Keratinocyte (primary cell): ENCODE results near the gene HOXD8. TPM values are rescaled to one million over a fixed set of nuclear protein-coding genes. Genes with fewer than 3 reads are reported as not detected.

Source experiments
- DNase-seq: peaks from one replicate; pipeline ENCODE4 v3.0.0-alpha.2; 2011; ENCODE audit warnings: low read depth, missing footprints, low spot score
- FAIRE-seq: peaks from 2 replicates; lab custom pipeline; 2011; peaks lifted over from hg19 to GRCh38; lab: Jason Lieb, UNC
- H2AFZ ChIP-seq: 2 replicates; pipeline ENCODE4 v1.6.0; 2012; ENCODE audit warnings: low read length, control low read depth, inconsistent platforms; ENCODE audit not compliant: control insufficient read depth
- H3K27ac ChIP-seq: 2 replicates; pipeline ENCODE4 v1.5.1; 2011; ENCODE audit warnings: low read length; ENCODE audit not compliant: control insufficient read depth, insufficient read depth
- H3K27me3 ChIP-seq: 3 replicates; pipeline ENCODE4 v1.6.0; 2011; ENCODE audit warnings: low read length; ENCODE audit not compliant: control insufficient read depth, insufficient read depth; ENCODE audit errors: extremely low read depth
- H3K36me3 ChIP-seq, 2 experiments: 2 replicates in 1 of 2; 3 replicates in 1 of 2; pipeline ENCODE4 v1.5.1; 2011; ENCODE audit warnings: low read length in 2 of 2, mild to moderate bottlenecking in 1 of 2; ENCODE audit not compliant: control insufficient read depth in 2 of 2, insufficient read depth in 2 of 2; ENCODE audit errors: extremely low read depth in 1 of 2
- H3K4me1 ChIP-seq: 3 replicates; pipeline ENCODE4 v1.5.1; 2011; ENCODE audit warnings: low read length; ENCODE audit not compliant: control insufficient read depth, insufficient read depth; ENCODE audit errors: extremely low read depth
- H3K4me2 ChIP-seq: 3 replicates; pipeline ENCODE4 v1.6.0; 2011; ENCODE audit warnings: low read depth, low read length; ENCODE audit not compliant: control insufficient read depth, insufficient read depth; ENCODE audit errors: extremely low read depth
- H3K4me3 ChIP-seq, 3 experiments: fragments of 200-600 bp in 1 of 3; sonication (generic) in 1 of 3; 2 replicates in 2 of 3; 3 replicates in 1 of 3; pipeline ENCODE4 v1.5.1; 2011 to 2016; ENCODE audit warnings: low read length in 3 of 3, mild to moderate bottlenecking in 3 of 3, control low read depth in 2 of 3, inconsistent platforms in 1 of 3, low read depth in 1 of 3, mixed read lengths in 1 of 3, mixed run types in 1 of 3, moderate library complexity in 1 of 3; ENCODE audit not compliant: control insufficient read depth in 2 of 3, insufficient read depth in 2 of 3; ENCODE audit errors: extremely low read depth in 1 of 3
- H3K79me2 ChIP-seq: 2 replicates; pipeline ENCODE4 v1.6.0; 2012; ENCODE audit warnings: low read length; ENCODE audit not compliant: control insufficient read depth, insufficient read depth
- H3K9ac ChIP-seq: 3 replicates; pipeline ENCODE4 v1.6.0; 2011; ENCODE audit warnings: low read length; ENCODE audit not compliant: control insufficient read depth, insufficient read depth; ENCODE audit errors: extremely low read depth
- H3K9me1 ChIP-seq: 3 replicates; pipeline ENCODE4 v1.6.0; 2011; ENCODE audit warnings: low read length; ENCODE audit not compliant: control insufficient read depth, insufficient read depth; ENCODE audit errors: extremely low read depth
- H3K9me3 ChIP-seq: 2 replicates; pipeline ENCODE4 v1.5.1; 2012; ENCODE audit warnings: low read depth, low read length; ENCODE audit not compliant: control insufficient read depth
- H4K20me1 ChIP-seq: 3 replicates; pipeline ENCODE4 v1.6.0; 2011; ENCODE audit warnings: low read length; ENCODE audit not compliant: control insufficient read depth, insufficient read depth; ENCODE audit errors: extremely low read depth
- CTCF ChIP-seq, 3 experiments: IDR thresholded peaks in 1 of 3; conservative IDR thresholded peaks in 1 of 3; optimal IDR thresholded peaks in 1 of 3; 2 replicates in 2 of 3; 3 replicates in 1 of 3; pipeline versions ENCODE3 to v1.5.1; 2011; ENCODE audit warnings: low read length in 3 of 3, mild to moderate bottlenecking in 3 of 3, moderate library complexity in 2 of 3, control low read depth in 1 of 3, inconsistent platforms in 1 of 3; ENCODE audit not compliant: insufficient read depth in 2 of 3; ENCODE audit errors: extremely low read depth in 1 of 3
- EZH2 ChIP-seq: IDR thresholded peaks from one replicate; pipeline ENCODE4 v1.6.1; 2012; ENCODE audit warnings: inconsistent platforms, mild to moderate bottlenecking, low read length, moderate library complexity
- dilution Hi-C: fragments of 300-500 bp; cut with MboI; formaldehyde crosslinking; loops from one replicate; pipeline ENCODE4 v1.7.0; 2020; ENCODE audit warnings: low sequenced_read_pairs; ENCODE audit not compliant: extremely low pct_ligation_motif_present
- polyA plus RNA-seq, 5 experiments: library from polyadenylated mRNA; depleted of rRNA in 3 of 5; stranded (reverse) in 3 of 5; stranded (forward) in 1 of 5; unstranded in 1 of 5; fragments of >200 nt; gene quantifications; 1 replicate in 1 of 5; 2 replicates in 3 of 5; 3 replicates in 1 of 5; pipeline versions ENCODE4 v1.2.1 to v1.2.3, GENCODE V29; 2011 to 2012; ENCODE audit warnings: missing spikeins in 2 of 5, low read depth in 1 of 5, low replicate concordance in 1 of 5

HOXD8 gene
- polyA plus RNA-seq, 1 donor (not counting 4 experiments of a cell fraction or from before 2014, with no cell fraction given) = not detected

GRCh38 chr2:176150584-176151441, 21.3 kb downstream of the HOXD8 start:
- FAIRE-seq (no peak), DNase-seq (no peak)
- no peak overlapping the region for H3K4me3 ChIP-seq
- H3K36me3 ChIP-seq = no peaks in the 10 kb centered on the region
- H3K9ac ChIP-seq = no peak overlapping the region
- TF ChIP-seq EZH2 = no peak
- no peak for TF ChIP-seq CTCF (optimal IDR thresholded peaks at IDR 0.05 in 1 of 3, IDR thresholded peaks at IDR 0.05 in 1 of 3, conservative IDR thresholded peaks at IDR 0.05 in 1 of 3; ENCODE audit: extremely low read depth in 1 of 3, insufficient read depth in 2 of 3, low read length in 3 of 3)
- H3K27ac ChIP-seq = no peak overlapping the region
- no peaks in the 10 kb centered on the region for H4K20me1 ChIP-seq
- dilution Hi-C loops = loop anchor here (25.0 kb wide), 1 partner anchor 486 kb away; no protein-coding TSS in a partner anchor
- H3K27me3 ChIP-seq = peaks cover 94% of the 10 kb centered on the region
- no peaks in the 10 kb centered on the region for H3K79me2 ChIP-seq
- H3K9me3 ChIP-seq = no peaks in the 10 kb centered on the region
- H3K9me1 ChIP-seq = no peaks in the 10 kb centered on the region
- H2AFZ ChIP-seq = no peak overlapping the region
- H3K4me1 ChIP-seq = no peaks in the 10 kb centered on the region
- H3K4me2 ChIP-seq = no peak overlapping the region

- Histone ChIP-seq H3K79me2 (no peaks in the 10 kb centered on the region), H3K27ac (no peak within 1 kb of the TSS), H2AFZ (no peak within 1 kb of the TSS), H3K4me3 (no peak within 1 kb of the TSS), H4K20me1 (no peaks in the 10 kb centered on the region), H3K9ac (no peak within 1 kb of the TSS), H3K4me2 (no peak within 1 kb of the TSS), H3K9me1 (no peaks in the 10 kb centered on the region), H3K9me3 (no peaks in the 10 kb centered on the region), H3K36me3 (no peaks in the 10 kb centered on the region), H3K27me3 (peaks cover 94% of the 10 kb centered on the region), H3K4me1 (no peaks in the 10 kb centered on the region)
- dilution Hi-C loops = loop anchor here (25.0 kb wide), 1 partner anchor 486 kb away; no protein-coding TSS in a partner anchor
- DNase-seq = no peak
- FAIRE-seq = no peak
- peak; percentile 66 for TF ChIP-seq EZH2
- no peak for TF ChIP-seq CTCF (optimal IDR thresholded peaks at IDR 0.05 in 1 of 3, IDR thresholded peaks at IDR 0.05 in 1 of 3, conservative IDR thresholded peaks at IDR 0.05 in 1 of 3; ENCODE audit: extremely low read depth in 1 of 3, insufficient read depth in 2 of 3, low read length in 3 of 3)
Measured at GRCh38 chr2:176151442-176152287, 22.2 kb downstream of the HOXD8 start, which contains the start of gene HOXD4. TSS of gene HOXD4 (plus strand) at chr2:176151550. CDS start at chr2:176151634, 84 bp downstream.
